ENCODE measurements around the gene NXPH4.

DNA sequence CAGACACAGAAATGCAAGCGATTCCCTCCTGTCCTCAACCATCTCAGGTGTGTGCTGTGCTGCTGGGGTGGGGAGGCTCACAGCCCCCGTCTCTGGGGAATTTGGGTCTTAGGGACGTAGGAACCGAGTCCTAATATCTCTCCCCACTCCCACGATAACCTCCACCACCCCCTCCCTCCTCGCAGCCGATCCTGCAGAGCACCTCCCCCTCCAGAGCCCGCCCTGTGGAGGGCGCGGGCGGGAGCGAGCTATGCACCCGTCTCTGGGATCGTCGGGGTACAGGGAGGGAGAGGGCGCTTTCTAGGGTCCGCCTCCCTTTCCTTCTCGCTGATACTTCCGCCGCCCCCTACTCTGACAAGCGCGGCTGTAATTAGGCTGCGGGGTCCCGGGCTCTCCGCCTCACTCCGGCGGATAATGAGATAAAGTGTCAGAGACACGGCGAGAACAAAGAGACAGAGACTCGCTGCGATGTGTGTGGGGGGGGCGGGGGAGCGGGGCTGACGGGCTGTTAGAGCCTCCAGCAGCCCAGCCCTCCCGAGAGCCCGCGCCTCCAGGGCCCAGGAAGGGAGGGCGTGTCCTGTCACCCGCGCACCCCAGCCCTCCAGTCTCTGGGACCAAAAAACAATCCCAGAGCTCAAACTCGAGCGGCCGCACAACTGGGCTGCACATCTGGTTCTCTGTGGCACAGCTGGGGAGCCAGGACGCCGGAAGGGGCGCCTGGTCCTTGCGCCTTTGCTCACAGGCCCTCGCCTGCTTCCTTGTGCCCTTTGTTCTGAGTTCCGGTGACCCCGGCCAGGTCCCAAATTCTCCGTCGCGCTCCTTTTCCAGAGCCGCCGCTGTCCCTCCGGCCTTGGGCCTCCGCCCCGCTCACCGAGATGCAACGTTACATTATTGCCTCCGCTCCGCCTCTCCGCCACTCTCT lies 21.6 kb downstream of the NXPH4 start:
- TF ChIP-seq, protein P1, sequence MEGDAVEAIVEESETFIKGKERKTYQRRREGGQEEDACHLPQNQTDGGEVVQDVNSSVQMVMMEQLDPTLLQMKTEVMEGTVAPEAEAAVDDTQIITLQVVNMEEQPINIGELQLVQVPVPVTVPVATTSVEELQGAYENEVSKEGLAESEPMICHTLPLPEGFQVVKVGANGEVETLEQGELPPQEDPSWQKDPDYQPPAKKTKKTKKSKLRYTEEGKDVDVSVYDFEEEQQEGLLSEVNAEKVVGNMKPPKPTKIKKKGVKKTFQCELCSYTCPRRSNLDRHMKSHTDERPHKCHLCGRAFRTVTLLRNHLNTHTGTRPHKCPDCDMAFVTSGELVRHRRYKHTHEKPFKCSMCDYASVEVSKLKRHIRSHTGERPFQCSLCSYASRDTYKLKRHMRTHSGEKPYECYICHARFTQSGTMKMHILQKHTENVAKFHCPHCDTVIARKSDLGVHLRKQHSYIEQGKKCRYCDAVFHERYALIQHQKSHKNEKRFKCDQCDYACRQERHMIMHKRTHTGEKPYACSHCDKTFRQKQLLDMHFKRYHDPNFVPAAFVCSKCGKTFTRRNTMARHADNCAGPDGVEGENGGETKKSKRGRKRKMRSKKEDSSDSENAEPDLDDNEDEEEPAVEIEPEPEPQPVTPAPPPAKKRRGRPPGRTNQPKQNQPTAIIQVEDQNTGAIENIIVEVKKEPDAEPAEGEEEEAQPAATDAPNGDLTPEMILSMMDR (IDR thresholded peaks at IDR 0.05) = no peak
- no peak for TF ChIP-seq EZH2 (IDR thresholded peaks at IDR 0.05; ENCODE audit: borderline replicate concordance, insufficient read depth, low read depth, low read length, poor library complexity, severe bottlenecking)

Measured in B cell (primary cell).